Measurements from ENCODE around the gene PLIN5. TPM values are rescaled to one million over a fixed set of nuclear protein-coding genes. Genes with fewer than 3 reads are reported as not detected.
"Not testable (repeated sequence)": the region's sequence is repeated elsewhere in the genome, so short reads cannot be mapped to it uniquely, and the experiment has no call there.

PLIN5 gene
- total RNA-seq, 2 donors from 2014 or later, result 2.2 to 2.8 TPM

DNA sequence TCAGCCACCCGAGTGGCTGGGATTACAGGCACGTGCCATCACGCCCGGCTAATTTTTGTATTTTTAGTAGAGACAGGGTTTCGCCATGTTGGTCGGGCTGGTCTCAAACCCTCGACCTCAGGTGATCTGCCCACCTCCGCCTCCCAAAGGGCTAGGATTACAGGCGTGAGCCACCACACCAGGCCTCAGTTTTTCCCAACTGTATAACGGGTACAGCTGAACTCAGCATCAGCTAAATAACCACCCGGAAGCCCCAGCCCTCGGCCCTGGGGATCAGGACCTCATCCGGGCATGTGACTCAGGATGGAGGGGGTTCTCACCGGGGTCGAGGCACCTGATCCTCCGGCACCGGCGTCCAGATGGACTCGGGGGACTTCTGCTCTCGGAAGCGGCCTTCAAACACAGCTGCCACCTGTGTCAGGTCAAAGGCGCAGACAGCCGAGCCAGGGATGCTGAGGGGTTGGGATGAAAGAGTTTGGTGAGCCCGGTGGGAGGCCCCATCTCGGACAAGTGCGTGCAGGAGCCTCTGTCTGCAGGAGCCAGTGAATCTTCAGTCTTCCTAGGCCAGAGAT lies 15.5 kb upstream of the PLIN5 start:
- intact Hi-C loops (cut with DNase I), result no loop called here
- DNase-seq (ENCODE audit: low spot score), result no peak

DNA sequence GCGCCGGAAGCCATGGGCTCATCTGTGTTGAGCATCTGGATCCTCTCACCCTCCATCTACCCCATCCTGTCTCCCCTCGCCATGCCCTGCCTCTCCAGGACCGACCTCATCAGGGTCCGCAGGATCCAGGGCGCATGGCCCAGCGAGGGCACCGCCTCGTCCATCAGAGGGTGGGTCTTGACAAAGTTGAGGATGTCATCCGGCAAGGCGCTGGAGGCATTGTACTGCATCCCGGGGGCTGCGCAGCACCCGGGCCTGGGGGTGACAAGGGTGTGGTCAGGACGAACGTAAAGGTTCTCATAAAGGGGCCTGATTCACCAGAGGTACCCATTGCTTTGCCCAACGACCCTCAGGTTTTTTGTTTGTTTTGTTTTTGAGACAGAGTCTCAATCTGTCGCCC lies 15.0 kb upstream of the PLIN5 start:
- intact Hi-C loops (cut with DNase I), result no loop called here
- DNase-seq (ENCODE audit: low spot score), result no peak

DNA sequence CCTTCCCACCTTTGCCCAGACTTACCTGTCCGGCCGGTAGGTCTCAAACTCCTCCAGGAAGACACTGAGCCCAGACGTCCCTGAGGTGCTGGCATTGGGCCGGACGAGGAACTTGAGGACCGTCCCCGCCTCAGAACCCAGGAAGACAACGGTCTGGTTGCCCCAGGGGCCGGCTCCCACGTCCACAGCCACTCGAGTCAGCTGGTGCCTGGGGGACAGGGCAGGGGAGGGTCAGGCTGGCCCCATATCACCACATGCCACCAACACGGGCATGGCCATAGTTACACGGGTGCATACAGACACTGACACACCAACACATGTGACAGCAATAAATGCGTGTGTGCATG lies 13.2 kb upstream of the PLIN5 start:
- intact Hi-C loops (cut with DNase I), result no loop called here
- no peak for DNase-seq (ENCODE audit: low spot score)

DNA sequence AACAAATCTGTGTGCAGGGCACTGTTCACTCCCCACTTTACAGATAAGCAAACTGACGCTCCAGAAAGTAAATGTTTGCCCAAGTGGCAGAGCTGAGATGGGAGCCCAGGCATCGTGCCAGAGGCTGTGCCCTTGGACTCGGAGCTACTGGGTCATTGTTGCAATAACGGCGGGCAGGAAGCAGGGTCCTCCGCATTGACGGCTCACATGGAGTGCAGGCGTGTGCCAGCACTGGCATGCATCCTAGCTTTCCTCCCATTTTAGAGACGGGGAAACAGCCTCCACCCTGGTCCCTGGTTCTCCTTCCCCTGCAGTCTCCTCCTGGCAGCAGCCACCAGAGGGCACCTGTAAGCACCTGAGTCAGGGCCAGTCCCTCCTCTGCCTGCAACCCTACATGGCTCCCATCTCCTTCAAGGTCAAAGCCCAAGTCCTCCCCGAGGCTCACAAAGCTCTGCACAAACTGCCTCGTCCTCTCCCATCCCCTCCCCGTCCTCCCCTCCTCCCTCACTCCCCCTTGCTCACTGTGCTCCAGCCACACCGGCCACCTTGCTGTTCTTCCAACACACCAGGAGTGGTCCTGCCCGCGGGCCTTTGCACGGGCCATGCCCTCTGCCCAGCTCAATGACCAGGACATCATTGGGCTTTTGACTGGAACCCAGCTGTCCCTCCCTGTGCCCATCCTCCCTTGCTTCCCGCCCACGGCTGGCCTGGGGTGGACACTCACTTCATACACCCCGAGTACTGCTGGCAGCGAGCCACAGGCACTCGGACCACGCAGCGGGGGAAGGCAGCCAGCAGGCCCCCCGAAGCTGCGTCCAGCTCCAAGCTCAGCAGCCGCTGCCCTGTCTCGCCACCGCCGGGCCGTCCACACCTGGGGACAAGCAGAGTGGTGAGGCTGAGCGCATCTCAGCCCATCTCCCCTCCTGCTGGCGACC lies 12.5 kb upstream of the PLIN5 start:
- no peak for DNase-seq (ENCODE audit: low spot score)
- intact Hi-C loops (cut with DNase I), result no loop called here

DNA sequence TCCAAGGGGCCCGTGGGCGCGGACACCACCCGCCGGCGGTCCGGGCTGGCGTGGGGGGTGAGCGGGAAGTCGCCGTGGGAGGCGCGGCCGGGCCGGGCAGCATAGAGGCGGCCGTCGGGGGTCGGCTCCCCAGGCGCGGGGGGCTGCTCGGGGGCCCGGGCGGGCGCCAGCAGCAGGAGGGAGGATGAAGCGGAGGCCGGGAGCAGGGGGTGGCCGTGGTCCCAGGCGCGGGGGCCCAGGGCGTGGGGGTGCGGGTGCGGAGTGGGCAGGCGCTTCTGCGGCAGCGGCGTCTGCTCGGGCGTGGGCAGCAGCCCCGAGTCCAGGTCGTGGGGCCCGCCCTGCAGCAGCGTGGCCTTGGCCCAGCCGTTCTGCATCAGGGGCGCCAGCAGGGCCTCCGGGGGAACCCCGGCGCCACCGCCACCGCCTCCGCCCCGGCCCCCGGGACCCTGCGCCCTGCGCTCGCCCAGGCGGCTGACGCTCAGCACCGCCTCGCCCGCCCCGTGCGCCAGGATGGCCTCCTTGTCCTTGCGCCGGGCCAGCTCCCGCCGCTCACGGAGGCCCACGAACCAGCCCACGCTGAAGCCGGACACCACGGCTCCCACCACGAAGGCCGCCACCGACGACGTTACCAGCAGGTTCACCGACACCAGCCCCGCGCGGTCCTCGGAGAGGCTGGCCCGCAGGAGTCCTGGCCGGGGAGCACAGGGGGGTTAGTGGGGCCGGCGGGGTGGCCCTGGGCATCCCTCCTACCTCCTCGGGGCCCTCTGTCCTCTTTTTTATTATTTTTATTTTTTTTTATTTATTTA lies 9.0 kb upstream of the PLIN5 start:
- intact Hi-C loops (cut with DNase I), result no loop called here
- no peak for DNase-seq (ENCODE audit: low spot score)

DNA sequence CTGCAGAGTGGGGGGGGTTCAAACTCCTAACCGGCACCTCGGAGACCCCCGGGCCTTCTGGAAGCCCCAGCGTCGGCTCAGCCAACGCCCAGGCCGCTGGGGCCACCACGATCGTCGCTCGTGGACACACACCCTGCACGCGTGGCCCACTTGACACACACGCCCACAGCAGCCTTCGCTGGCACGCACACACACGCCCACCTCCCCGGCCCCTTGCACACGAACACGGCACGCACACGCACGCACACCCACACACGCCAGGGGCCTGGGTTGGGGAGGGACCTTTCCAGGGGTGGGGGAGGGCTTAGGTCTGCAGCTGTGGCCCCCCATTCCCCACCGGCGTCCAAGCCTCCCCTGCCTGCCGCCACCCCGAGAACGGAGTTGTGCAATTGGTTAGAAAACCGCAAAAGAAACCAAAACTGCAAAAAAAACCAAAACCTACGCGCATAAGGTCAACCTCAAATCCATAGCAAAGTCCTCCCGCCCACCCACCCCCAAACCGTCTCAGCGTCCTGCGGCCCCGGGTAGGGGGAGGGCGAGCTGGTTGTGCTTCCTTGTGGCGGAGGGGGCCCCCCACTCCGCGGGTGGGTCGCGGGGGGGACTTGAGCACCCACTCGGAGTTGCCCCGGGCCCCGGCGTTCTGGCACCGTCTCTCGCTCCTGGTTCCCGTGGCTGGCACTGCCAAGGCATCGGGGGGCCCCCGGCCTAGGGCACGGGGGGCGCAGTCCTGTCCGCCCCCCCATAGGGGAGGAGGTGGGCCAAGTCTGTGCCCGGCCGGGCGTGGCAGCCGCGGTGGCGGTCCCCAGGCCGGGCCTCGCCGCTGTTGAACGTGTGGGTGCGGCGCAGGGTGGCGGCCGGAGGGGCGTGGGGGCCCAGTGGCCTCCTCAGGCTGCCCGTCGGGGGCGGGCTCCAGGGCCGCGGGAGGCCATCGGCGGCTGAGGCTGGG lies 8.1 kb upstream of the PLIN5 start:
- intact Hi-C loops (cut with DNase I), result no loop called here
- no peak for DNase-seq (ENCODE audit: low spot score)

DNA sequence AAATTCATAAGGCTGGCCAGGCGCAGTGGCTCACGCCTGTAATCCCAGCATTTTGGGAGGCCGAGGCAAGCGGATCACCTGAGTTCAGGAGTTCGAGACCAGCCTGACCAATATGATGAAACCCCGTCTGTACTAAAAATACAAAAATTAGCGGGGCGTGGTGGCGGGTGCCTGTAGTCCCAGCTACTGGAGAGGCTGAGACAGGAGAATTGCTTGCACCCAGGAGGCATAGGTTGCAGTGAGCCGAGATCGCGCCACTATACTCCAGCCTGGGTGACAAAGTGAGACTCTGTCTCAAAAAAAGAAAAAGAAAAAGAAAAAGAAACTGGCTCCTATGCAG lies 6.8 kb upstream of the PLIN5 start:
- DNase-seq (ENCODE audit: low spot score); intact Hi-C loops (cut with DNase I): not testable (repeated sequence)

DNA sequence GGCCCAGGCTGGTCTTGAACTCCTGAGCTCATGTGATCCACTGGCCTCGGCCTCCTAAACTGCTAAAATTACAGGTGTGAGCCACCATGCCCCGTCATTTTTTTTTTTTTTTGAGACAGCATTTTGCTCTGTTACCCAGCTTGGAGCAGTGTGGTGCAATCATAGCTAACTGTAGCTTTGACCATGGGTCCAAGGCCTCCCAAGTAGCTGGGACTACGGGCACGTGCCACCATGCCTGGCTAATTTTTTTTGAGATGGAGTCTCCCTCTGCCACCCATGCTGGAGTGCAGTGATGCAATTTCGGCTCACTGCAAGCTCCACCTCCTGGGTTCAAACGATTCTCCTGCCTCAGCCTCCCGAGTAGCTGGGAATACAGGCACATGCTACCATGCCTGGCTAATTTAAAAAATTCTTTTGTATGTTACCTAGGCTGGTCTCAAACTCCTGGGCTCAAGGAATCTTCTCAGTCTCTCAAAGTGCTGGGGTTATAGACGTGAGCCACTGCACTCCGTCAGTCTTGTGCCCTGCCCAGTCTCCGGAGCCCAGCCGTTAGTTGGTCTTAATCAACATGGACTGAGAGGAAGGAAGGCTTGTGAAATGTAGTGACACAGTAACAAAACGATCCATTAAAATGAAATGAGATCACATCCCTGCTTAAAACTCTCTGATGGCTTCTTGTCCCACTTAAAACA lies 6.2 kb upstream of the PLIN5 start:
- intact Hi-C loops (cut with DNase I), result no loop called here
- no peak for DNase-seq (ENCODE audit: low spot score)

DNA sequence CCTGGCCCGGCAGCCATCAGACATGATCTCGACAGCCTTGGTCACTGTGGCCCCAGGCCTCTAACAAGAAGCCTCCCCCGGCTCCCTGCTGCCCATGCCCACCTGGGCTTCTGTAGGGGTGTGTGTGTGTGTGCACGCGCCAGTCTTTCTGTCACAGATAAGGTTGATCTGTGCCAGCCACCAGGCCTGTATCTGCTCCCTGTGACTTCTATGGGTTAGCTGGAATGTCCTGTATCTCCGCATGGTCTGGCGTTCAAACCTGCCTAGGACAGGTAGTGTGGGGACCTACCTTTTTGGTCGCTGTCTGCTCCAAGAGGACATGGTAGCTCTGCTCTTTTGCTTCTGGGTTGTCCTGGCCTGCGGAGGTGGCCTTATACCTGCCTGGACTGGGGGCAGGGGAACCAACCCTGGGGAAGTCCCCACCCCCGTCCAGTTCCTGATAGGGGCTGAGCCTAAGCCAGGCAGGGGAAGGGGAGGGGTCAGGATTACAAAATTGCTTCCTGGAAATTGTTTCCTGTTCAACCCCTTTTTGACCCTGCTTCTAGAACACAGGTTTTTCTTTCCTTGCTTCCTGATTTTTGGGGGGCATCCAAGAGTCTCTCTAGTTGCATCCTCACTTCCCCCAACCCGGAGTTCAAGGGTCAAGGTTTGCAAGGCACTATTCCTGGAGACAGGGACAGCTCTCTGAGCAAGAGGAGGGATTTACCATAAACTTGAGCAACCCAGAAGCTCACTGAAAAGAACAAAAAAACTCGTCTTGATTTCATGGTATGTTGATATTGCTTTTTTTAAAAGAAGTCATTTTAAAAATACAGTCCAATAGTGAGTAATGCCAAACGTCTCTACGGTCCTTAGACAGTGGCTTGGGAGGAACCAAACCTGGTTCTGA lies 4.9 kb upstream of the PLIN5 start, which contains the start of gene LRG1:
Gene LRG1, minus strand, starts transcription at position 344 of the 889 bp plus-strand sequence. Its CDS starts 23 bp downstream, at position 321.
- intact Hi-C loops (cut with DNase I), result no loop called here
- no peak for DNase-seq (ENCODE audit: low spot score)

DNA sequence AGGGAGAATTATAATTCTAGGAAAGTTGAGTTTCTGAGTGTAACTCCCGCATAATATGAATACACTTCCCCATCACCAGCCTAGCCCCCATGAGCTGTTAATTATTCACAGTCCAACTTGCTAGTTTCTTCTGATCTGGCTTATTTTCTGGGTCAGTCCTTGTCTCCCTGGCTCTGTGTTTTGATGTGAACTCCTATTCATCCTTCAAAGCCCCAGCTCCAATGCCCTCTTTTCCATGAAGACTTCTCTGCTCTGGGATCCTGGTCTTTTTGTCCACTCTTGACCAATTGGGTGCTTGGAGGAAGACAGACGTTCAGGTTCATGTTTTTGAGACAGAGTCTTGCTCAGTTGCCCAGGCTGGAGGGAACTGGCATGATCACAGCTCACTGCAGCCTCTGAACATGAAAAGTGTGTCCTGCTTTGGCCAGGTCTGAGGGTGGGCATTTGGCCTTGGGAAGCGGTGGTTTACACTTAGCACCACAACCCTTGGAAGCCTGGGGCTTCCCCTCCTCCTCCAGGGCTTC lies 4.2 kb upstream of the PLIN5 start:
- DNase-seq (ENCODE audit: low spot score), result no peak
- intact Hi-C loops (cut with DNase I), result no loop called here

DNA sequence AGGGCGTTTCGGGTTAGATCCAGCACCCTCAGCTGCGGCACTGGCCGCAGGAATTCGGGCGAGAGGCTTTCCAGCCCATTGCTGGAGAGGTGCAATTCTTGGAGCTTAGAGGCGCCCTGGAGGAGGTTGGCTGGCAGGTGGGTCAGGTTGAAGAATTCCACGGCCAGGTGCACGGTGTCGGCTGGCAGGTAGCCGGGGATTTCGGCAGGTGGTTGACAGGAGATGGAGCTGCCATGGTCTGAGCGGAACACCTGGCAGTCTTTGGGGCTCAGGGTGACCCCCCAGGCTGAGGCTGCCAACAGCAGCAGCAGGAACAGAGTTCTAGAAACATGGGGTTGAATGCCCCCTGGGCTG lies 3.6 kb upstream of the PLIN5 start:
- intact Hi-C loops (cut with DNase I), result no loop called here
- DNase-seq (ENCODE audit: low spot score), result no peak

DNA sequence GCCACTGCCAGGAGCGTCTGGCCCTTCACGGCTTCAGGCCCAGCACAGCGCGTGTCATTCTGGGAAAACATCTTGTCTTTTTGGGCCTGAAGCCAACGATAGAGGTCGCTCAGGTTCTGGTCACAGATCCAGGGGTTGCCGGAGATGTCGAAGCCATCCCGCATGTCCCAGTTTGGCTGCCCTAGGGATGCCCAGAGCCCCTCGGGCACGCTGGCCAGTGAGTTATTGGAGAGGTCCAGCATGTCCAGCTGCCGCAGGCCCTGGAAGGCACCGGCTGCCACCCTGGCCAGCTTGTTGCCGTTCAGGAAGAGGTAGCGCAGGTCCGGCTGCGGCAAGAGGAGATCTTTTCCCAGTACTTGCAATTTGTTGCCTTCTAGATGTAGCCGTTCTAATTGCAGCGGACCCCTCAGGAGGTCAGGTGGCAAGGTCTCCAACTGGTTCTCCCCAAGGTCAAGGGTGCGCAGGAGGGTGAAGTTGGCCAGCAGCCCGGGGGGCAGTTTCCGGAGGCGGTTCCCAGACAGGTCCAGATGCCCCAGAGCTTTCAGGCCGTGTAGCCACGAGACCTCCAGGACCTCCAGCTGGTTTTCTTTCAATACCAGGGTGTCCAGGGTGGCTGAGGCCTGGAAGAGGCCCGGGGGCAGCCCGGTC lies 3.1 kb upstream of the PLIN5 start:
- no peak for DNase-seq (ENCODE audit: low spot score)
- intact Hi-C loops (cut with DNase I), result no loop called here

DNA sequence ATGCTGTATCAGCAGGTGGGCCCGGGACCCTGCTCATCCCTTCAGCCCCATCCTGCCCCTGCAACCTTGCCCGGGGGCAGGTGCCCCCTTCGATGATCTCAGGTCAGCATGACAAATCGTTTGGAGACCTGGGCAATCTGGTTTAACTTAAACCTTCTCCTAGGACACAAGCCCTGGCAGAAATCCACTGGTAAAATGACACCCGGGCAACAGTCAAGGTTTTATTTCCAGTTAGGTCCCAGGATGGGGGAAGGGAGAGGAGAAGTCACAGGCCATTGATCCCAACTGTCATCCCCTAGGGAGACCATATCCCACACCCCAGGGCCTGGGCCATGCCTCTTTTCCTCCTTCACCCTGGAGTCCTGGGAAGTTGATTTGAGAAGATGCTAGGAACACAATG lies 1.8 kb upstream of the PLIN5 start:
- intact Hi-C loops (cut with DNase I), result no loop called here
- DNase-seq (ENCODE audit: low spot score), result no peak

DNA sequence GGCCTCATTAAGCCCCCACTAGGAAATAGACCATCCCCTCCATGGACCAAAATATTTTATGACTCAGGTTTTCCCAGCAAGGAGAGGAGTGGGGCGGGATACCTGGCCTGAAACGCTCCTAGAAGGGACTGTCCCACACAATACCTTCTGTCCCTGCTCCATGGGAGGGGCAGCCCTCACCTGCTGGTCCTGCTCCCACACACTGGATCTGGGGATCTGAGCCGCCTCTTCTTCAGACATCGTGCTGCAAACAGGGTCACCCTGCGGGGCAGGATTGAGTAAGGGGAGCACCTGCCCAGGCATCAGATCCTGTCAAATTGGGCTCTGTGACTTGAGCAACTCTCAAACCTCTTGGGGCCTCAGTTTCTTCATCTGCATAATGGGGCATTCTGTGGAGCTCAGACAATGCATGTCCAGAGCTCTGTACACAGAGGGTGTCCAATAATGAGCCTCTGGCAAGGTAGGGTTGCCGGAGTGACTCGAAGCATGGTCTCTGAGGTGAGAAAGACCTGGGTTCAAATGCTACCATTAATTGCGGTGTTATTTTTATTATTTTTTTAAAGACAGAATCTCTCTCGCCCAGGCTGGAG lies 1.1 kb downstream of the PLIN5 start:
- intact Hi-C loops (cut with DNase I), result loop anchor here in 1 of 2 donors (1.0 kb wide), 1 partner anchor 74 kb away; no protein-coding TSS in a partner anchor
- DNase-seq (ENCODE audit: low spot score), result no peak

DNA sequence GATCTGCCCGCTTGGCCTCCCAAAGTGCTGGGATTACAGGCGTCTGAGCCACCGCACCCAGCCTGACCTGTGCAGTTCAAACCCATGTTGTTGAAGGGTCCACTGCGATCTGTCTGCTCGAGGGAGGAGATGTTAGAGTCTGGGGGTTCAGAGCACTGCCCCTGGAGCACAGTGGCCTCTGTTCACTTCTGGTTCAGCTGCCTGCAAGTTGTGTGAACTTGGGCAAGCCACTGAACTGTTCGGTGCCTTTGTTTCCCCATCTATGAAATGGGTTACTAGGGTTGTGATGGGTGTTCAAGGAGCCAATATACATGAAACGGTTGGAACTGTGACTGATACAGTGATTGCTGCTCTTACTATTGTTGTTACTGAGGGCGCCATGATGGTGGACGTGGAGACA lies 1.7 kb downstream of the PLIN5 start:
- intact Hi-C loops (cut with DNase I), result loop anchor here in 1 of 2 donors (1.0 kb wide), 1 partner anchor 73 kb away; no protein-coding TSS in a partner anchor
- no peak for DNase-seq (ENCODE audit: low spot score)

DNA sequence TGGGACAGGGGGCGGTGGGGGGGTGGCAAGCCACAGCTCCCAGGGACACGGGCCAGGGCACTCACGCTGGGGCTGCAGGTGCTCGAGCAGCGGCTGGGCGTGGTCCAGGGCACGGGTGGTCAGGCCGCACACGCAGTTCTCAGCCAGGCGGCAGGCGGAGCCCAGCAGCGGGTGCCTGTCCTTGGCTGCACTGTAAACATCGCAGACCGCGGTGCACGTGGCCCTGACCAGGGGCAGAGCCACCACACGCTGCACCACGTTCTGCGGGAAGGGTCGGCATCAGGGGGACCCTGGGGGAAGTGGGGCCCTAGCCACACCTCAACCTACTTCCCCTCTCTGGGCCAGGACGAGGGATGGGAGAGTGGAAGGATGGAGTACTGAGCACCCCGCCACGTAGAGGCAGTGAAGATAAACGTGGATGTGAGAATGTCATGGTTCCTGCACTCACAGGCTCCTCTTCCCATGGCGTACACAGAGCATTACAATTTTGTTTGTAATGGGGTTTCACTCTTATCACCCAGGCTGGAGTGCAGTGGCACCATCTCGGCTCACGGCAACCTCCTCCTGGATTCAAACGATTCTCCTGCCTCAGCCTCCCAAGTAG lies 3.4 kb downstream of the PLIN5 start:
- intact Hi-C loops (cut with DNase I), result no loop called here
- DNase-seq (ENCODE audit: low spot score), result no peak

All from posterior vena cava (tissue), 2 donors.